Hepatic stellate cell (primary cell): ENCODE data around the gene KIF26B.
A peak's percentile ranks its signal among the peaks of the same experiment; 100 is the strongest.

ENCODE experiments used
- DNase-seq: peaks from one replicate; pipeline ENCODE4 v3.0.0; 2011; ENCODE audit warnings: low spot score

The KIF26B gene

GRCh38 chr1:245465666-245466065 lies 310.9 kb downstream of the KIF26B start:
- no peak for DNase-seq

- no peak for DNase-seq
Observed at GRCh38 chr1:245466261-245466660, 311.5 kb downstream of the KIF26B start.

- no peak for DNase-seq
Observed at GRCh38 chr1:245467804-245468203, 313.0 kb downstream of the KIF26B start.

GRCh38 chr1:245469006-245469405 lies 314.2 kb downstream of the KIF26B start:
- DNase-seq: no peak

GRCh38 chr1:245469734-245470133 lies 314.9 kb downstream of the KIF26B start:
- no peak for DNase-seq

GRCh38 chr1:245475126-245475525 lies 320.3 kb downstream of the KIF26B start:
- peak; percentile 20 for DNase-seq

- DNase-seq: no peak
Observed at GRCh38 chr1:245475961-245476516, 321.3 kb downstream of the KIF26B start.

- no peak for DNase-seq
Observed at GRCh38 chr1:245477941-245478340, 323.2 kb downstream of the KIF26B start.

- DNase-seq: no peak
Observed at GRCh38 chr1:245480393-245481120, 325.8 kb downstream of the KIF26B start.

GRCh38 chr1:245481261-245481660 lies 326.5 kb downstream of the KIF26B start:
- DNase-seq: no peak

- no peak for DNase-seq
Observed at GRCh38 chr1:245483247-245483646, 328.5 kb downstream of the KIF26B start.

GRCh38 chr1:245484176-245484575 lies 329.4 kb downstream of the KIF26B start:
- DNase-seq: no peak

GRCh38 chr1:245485996-245486395 lies 331.2 kb downstream of the KIF26B start:
- no peak for DNase-seq

GRCh38 chr1:245486775-245487470 lies 332.1 kb downstream of the KIF26B start:
- DNase-seq: no peak

GRCh38 chr1:245488346-245489129 lies 333.8 kb downstream of the KIF26B start:
- no peak for DNase-seq

- no peak for DNase-seq
Observed at GRCh38 chr1:245489838-245490237, 335.1 kb downstream of the KIF26B start.

GRCh38 chr1:245493029-245493428 lies 338.2 kb downstream of the KIF26B start:
- no peak for DNase-seq

- no peak for DNase-seq
Observed at GRCh38 chr1:245495681-245496080, 340.9 kb downstream of the KIF26B start.

GRCh38 chr1:245500546-245500945 lies 345.8 kb downstream of the KIF26B start:
- peak; percentile 26 for DNase-seq

- no peak for DNase-seq
Observed at GRCh38 chr1:245501633-245502032, 346.8 kb downstream of the KIF26B start.

GRCh38 chr1:245503548-245503947 lies 348.8 kb downstream of the KIF26B start:
- DNase-seq: no peak

GRCh38 chr1:245510144-245510543 lies 355.4 kb downstream of the KIF26B start:
- no peak for DNase-seq
